Stimulated activated CD8-positive, alpha-beta memory T cell treated with anti-CD3 and anti-CD28 coated beads, Interleukin-4, amount 100 ng/mL, for 24 hours (primary cell): ENCODE results near the gene CCL20.
"Not testable (repeated sequence)": the region's sequence is repeated elsewhere in the genome, so short reads cannot be mapped to it uniquely, and the experiment has no call there.

Source experiments
- DNase-seq: peaks from one replicate; pipeline ENCODE4 v3.0.0-alpha.2; 2020; ENCODE audit warnings: low read depth

CCL20 gene

GRCh38 chr2:227834916-227835650, 21.4 kb downstream of the CCL20 start:
- no peak for DNase-seq

- DNase-seq = not testable (repeated sequence)
Measured at GRCh38 chr2:227839339-227840129, 25.9 kb downstream of the CCL20 start.

- DNase-seq = no peak
Measured at GRCh38 chr2:227846831-227847230, 33.2 kb downstream of the CCL20 start.

GRCh38 chr2:227848146-227848545, 34.5 kb downstream of the CCL20 start:
- DNase-seq = no peak

GRCh38 chr2:227848586-227848985, 34.9 kb downstream of the CCL20 start:
- DNase-seq = no peak

GRCh38 chr2:227849906-227850305, 36.3 kb downstream of the CCL20 start:
- DNase-seq = no peak

- DNase-seq = no peak
Measured at GRCh38 chr2:227853204-227853629, 39.6 kb downstream of the CCL20 start.

GRCh38 chr2:227853765-227854271, 40.2 kb downstream of the CCL20 start:
- no peak for DNase-seq

- DNase-seq = no peak
Measured at GRCh38 chr2:227855440-227855839, 41.8 kb downstream of the CCL20 start.

GRCh38 chr2:227856697-227857096, 43.1 kb downstream of the CCL20 start:
- no peak for DNase-seq

- DNase-seq = no peak
Measured at GRCh38 chr2:227860221-227860641, 46.6 kb downstream of the CCL20 start.

GRCh38 chr2:227861011-227861410, 47.4 kb downstream of the CCL20 start:
- DNase-seq = no peak

- DNase-seq = no peak
Measured at GRCh38 chr2:227862227-227862740, 48.6 kb downstream of the CCL20 start.

GRCh38 chr2:227862741-227863588, 49.3 kb downstream of the CCL20 start:
- DNase-seq = no peak

- DNase-seq = no peak
Measured at GRCh38 chr2:227864161-227864756, 50.6 kb downstream of the CCL20 start.

GRCh38 chr2:227865291-227865690, 51.6 kb downstream of the CCL20 start:
- no peak for DNase-seq
